ENCODE data around the gene SEPTIN3.
A peak's percentile ranks its signal among the peaks of the same experiment; 100 is the strongest.

Gene SEPTIN3

DNA sequence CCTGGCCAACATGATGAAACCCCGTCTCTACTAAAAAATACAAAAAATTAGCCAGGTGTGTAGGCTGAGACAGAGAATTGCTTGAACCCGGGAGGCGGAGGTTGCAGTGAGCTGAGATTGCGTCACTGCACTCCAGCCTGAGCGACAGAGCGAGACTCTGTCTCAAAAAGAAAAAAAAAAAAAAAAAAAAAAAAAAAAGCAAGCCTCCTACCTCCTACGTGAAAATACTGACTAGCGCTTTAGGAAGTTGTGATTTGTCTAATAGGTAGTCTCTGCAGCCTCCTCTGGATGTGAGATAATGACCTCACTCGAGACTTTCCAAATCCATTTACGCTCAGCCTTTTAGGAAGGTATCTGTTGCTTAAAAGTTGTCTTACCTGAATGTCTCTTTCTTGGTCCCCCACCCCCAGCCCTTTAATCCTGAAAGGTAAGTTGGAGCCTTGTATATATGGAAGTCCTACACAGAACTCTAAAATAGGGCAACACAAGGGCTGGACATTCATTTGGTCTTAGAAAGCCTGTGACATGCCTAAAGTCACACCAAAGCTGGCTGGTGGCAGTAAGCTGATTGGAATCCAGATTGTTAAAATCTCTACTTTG lies 5.5 kb downstream of the SEPTIN3 start:
- DNase-seq (ENCODE audit: low read depth in 1 of 2, low spot score in 1 of 2) = no peak

GRCh38 chr22:41975299-41976069 lies 6.2 kb downstream of the SEPTIN3 start:
- no peak for DNase-seq (ENCODE audit: low read depth in 1 of 2, low spot score in 1 of 2)

DNA sequence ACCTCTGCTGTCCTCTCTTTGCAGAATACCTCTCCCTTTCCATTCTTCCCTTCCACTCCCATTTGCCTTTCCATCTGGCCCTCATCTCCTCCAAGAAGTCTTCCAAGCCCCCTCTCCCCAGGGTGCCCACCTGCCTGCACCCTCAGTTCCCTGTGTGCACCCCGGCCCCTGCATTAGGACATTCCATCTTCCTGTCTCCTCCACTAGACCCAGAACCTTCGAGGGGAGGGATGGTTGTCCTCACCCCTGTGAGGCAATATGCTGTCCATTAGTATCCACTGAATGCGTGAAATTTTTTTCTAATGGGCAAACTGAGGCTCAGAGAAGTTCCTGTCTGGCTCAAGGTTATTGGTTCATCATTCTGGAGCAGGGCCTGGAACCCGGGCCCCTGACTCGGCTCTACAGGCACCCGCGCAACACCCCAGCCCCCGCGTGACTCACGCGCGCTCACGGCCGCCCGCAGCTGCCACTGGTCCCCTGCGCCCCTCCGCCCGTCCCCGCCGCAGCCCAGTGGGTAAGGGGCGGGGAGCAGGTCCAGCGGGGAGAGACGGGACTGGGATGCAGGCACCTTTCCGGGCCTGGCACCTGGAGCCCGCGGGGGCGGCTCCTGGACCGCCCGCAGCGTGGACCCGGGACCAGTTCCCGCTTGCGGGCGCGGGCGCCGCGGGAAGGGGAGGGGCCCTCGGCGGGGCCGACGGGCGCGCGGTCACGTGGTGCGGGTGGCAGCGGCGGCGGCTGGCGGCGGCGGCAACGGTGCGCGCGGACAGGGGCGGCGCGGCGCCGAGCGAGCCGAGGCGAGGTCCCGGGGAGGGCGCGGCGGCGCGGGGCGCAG lies 7.0 kb downstream of the SEPTIN3 start:
- DNase-seq (ENCODE audit: low read depth in 1 of 2, low spot score in 1 of 2) = peak in 1 of 2 donors; percentile 16

- DNase-seq (ENCODE audit: low read depth in 1 of 2, low spot score in 1 of 2) = no peak
Observed at GRCh38 chr22:41976961-41977566, 7.8 kb downstream of the SEPTIN3 start.

GRCh38 chr22:41978732-41979131 lies 9.5 kb downstream of the SEPTIN3 start:
- DNase-seq (ENCODE audit: low read depth in 1 of 2, low spot score in 1 of 2) = no peak

DNA sequence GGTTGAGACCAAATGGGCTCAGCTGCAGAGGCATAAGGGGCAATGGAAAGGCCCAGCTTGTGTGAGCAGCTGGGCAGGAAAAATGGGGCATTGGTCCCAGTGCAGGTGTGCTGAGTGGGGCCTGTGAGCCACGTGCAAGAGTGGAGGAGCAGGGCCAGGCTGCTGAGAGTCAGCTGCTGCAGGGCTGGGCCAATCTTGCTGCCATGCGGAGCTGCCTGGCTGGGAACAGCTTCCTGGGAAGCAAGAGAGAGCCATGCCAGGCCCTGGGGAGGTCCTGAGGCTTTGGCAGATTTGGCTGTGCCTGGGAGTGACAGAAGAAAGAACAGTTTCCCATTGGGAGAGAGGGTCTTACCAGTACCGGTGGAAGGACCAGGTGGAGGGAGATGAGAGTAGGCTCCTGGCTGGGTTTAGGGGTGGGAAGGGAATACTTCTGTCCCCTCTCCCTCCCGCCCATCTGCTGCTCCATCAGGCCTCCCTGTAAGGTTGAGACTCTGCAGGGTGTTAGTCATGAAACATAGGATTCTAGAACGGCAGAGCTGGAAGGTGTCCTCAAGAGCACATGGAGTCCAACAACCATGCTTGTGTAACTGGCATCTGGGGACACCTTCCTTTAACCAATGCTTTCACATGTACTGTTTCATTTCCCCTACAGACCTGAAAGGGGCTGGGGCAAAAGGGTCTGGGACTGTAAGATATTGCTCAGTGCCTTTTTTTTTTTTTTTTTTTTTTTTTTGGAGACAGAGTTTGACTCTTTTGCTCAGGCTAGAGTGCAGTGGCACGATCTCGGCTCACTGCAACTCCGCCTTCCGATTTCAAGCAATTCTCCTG lies 10.4 kb downstream of the SEPTIN3 start:
- DNase-seq (ENCODE audit: low read depth in 1 of 2, low spot score in 1 of 2) = no peak

DNA sequence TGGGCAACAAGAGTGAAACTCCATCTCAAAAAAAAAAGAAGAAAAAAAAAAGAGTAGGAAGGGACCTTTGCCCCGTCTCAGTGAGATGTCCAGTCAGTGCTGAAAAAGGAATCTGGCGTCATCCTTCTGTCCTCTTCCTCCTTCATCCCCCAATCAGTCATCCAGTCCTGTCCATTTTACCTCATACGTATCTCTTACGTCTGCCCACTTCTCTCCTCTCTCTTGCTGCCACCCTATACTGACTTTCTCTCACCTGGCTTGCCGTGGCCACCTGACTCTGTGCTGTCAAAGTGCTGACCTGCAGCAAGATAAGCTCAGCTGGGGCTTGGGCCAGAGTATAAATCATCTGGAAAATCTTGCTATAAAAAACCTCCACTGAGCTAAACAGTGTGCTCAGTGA lies 13.6 kb downstream of the SEPTIN3 start:
- DNase-seq (ENCODE audit: low read depth in 1 of 2, low spot score in 1 of 2) = no peak

DNA sequence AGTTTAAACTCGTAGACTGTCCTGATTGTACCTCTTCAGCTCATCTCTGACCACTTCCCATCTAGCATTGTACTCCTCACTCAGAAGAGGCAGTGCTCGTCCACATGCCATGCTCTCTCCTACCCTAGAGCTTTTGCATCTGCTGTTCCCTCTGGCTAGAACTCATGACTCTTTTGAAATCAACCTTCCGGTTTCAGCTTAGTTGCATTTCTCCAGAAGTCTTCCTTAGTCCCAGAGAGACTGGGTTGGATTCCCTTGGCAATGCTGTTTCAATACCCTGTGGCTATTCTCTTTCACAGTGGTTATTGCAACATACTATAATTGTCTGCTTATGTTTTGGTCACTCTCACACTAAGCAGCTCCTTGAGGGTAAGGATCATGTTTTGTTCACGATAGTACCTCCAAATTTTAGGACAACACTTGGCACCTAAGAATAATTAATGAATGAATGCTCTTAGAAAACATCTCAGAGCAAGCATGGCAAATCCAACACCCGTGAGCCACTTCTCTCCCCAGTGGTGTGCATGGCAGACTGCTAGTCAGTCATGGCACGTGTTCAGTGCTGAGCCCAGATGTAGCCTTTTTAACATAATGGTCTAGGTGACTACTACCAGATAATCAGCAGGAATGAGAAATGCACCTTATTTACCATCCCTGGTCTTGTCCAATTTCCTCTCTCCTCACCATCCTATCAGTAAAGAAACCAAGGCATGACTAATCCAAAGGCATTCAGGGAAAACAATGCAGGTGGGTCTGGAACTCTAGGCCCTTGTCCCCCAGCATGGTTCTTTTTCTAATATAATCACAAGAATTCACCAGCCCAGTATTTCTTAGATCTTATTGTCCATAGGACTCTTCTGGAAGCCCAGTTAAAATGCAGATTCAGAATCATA lies 14.5 kb downstream of the SEPTIN3 start:
- DNase-seq (ENCODE audit: low read depth in 1 of 2, low spot score in 1 of 2) = no peak

- no peak for DNase-seq (ENCODE audit: low read depth in 1 of 2, low spot score in 1 of 2)
Observed at GRCh38 chr22:41987276-41987675, 18.0 kb downstream of the SEPTIN3 start.

DNA sequence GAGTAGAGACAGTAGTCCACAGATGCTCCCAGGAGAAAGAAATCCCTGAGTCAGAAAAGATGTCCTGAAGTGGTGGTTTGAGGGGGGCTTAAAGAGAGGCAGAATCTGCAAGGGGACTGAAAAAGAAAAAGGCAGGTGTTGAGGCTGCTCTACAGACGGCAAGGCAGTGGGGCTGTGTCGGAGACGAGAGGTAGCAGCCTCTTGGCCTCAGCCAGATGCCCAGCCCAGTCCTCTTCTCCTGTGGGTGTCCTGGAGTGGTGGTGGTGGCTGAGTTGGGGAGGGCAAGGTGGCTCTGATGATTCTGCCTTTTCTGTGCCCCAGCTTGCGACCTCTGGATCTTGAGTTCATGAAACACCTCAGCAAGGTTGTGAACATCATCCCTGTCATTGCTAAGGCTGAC lies 20.0 kb downstream of the SEPTIN3 start:
- no peak for DNase-seq (ENCODE audit: low read depth in 1 of 2, low spot score in 1 of 2)

GRCh38 chr22:41991111-41991510 lies 21.9 kb downstream of the SEPTIN3 start:
- DNase-seq (ENCODE audit: low read depth in 1 of 2, low spot score in 1 of 2) = no peak

- no peak for DNase-seq (ENCODE audit: low read depth in 1 of 2, low spot score in 1 of 2)
Observed at GRCh38 chr22:41992496-41992895, 23.3 kb downstream of the SEPTIN3 start.

- no peak for DNase-seq (ENCODE audit: low read depth in 1 of 2, low spot score in 1 of 2)
Observed at GRCh38 chr22:41995211-41995610, 26.0 kb downstream of the SEPTIN3 start.

DNA sequence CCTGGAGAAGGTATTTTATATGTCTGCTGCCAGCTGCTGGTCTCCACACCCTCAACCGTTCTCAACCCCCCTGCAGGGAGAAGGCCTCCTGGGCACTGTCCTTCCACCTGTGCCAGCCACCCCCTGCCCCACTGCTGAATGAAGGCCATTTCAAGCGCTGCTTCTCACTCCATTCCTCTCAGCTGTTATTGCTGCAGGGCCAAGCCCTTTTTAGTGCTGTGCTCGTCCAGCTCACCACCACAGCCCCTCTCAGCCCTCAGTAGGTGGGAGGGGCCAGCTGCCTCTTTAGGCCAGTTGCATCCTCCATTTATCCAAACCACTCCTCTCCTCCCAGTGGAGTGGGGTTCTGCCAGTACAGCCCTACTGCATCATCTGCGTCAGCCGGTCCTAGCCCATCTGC lies 27.6 kb downstream of the SEPTIN3 start:
- DNase-seq (ENCODE audit: low read depth in 1 of 2, low spot score in 1 of 2) = no peak

GRCh38 chr22:41998361-41999261 lies 29.4 kb downstream of the SEPTIN3 start, which contains the start of gene WBP2NL:
WBP2NL (plus strand) TSS chr22:41998788; CDS start chr22:41998819, 31 bp downstream.
- peak; percentile 70 to 87 for DNase-seq (ENCODE audit: low read depth in 1 of 2, low spot score in 1 of 2)

GRCh38 chr22:42000466-42000865 lies 31.2 kb downstream of the SEPTIN3 start:
- DNase-seq (ENCODE audit: low read depth in 1 of 2, low spot score in 1 of 2) = no peak

GRCh38 chr22:42001121-42001520 lies 31.9 kb downstream of the SEPTIN3 start:
- DNase-seq (ENCODE audit: low read depth in 1 of 2, low spot score in 1 of 2) = no peak

DNA sequence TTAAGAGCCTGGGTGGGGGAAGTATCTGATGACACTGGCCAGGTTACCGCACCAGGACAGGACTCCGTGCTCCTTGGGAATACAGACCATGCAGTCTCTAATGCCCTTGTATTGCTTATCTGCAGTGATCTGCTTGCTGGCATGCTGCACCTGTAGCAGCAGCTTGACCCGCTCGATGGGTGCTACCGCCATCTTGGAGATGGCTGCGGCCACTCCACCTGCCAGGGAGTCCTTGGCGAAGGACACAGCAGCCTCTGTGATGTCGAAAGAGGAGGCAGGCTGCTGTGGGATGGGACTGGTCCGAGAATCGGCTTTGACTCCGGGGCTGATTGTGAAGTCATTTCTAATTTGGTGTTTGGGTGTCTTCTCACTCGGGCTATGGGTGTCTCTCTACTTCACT lies 32.5 kb downstream of the SEPTIN3 start:
- DNase-seq (ENCODE audit: low read depth in 1 of 2, low spot score in 1 of 2) = no peak

GRCh38 chr22:42007922-42008321 lies 38.7 kb downstream of the SEPTIN3 start:
- DNase-seq (ENCODE audit: low read depth in 1 of 2, low spot score in 1 of 2) = no peak

All from activated CD4-positive, alpha-beta T cell treated with anti-CD3 and anti-CD28 coated beads, Interleukin-2, amount 50 U/mL, for 24 hours (primary cell).